Cortex of kidney (tissue), 1 donor: ENCODE measurements around the gene SP140.
"Not testable (repeated sequence)": the region's sequence is repeated elsewhere in the genome, so short reads cannot be mapped to it uniquely, and the experiment has no call there.

Source experiments
- DNase-seq: peaks from one replicate; lab custom pipeline; 2025; lab: John Stamatoyannopoulos, UW

Gene SP140

DNA sequence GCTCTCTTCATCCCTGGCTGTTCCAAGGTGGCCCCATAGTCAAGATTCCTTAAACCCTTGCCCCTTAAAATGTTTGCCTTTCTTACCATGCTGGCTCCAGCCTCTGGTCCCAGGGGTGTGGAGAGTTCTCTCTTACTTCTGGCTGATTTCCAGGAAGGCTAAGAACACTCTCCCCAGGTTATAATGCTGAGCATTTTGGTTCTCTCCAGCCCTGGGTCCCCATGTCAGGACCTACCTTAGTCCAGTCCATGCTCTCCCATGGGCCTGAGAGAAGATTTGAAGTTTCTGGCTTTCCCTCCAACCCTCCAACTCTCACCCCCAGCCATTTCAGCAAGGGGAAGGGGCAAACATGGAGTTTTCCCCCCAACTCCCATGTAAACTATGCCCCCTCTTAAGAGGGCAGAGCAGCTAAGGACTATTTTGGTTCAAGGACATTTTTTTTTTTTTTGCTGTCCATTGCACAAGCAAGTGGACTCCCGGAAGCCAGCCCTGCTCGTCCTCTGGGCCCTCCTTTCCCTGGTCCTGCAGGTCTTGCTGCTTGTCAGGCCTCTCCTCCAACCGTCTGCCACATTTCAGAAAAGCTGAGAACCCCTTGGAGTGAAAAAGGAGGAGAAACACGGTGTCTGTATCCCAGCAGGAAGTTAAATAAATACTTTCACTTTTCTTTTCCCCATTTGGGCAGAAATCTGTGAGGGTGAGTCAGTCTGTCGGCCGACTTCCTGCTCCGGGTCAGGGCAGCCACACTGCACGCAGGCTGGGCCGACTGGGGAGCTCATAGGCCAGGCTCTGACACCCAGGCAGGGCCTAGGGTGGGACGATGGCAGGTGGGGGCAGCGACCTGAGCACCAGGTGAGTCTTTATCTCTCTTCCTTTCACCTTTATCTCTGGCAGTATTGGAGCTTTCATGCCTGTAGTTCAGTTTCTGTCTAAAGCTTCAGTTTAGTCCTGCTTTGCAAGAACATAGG, 101.2 kb downstream of the SP140 start, which contains the start of gene SP140L:
TSS of gene SP140L (plus strand) at position 741 of the 965 bp plus-strand sequence. CDS start at position 818, 77 bp downstream.
- no peak for DNase-seq

DNA sequence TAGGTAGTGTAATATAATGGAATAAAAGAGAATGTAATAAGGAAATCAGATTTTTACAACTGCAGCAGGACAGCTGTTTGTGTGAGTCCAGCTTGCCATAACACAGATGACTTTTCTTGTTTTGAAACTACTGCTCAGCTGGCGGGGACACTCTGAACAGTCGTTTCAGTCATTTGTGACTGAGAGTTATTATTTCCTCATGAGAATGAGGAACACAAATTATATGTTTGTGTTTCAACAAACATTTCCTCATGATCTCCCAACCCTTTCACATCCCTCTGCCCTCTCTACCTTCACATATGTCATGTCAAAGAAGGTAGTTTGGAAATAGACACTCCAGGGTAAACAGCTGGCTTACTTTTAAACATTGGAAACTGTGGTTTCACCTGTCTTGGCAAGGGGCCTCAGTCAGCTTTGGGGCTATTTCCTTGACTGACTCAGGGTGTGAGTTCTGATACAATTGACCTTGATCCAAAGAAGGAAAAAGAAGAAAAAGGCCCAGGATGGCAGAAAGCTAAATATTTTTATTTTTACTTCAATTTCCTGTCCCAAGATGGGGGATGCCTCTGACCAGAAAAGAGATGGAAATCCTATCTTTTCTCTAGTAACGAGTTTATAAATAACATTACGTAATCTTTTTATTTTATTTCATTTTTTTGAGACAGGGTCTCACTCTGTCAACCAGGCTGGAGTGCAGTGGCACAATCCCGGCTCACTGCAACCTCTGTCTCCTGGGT, 102.0 kb downstream of the SP140 start:
- DNase-seq = no peak

GRCh38 chr2:230328155-230328458, 102.6 kb downstream of the SP140 start:
- DNase-seq = no peak

DNA sequence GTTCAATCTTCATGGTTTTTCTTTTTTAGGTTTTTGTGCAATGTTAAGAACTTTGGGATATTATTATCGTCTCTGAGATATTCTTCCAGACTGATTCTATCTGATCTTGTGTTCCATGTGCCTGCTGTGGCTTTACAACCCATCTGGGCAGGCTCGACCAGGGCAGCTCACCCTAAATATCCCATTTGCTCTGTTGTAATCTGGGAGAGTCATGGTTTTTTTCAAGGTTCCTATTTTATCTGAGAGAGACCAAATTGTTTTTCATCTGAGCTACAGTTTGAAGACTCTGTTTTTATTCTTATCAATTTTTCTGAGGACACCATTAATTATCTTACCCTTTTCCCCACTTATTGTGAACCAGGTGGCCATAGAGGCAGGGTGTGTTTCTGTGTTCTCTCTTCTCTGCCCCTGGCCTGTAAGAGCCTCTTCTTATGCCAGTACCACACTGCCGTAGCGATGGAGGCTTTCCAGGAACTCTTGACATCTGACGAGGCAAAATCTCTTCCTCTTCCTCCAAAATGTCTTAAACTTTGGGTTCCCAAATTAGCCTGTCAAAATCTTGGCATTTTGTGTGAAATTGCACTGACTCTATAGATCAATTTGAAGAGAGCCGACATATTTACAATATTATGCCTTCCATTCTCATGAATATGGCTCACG, 104.5 kb downstream of the SP140 start:
- no peak for DNase-seq

DNA sequence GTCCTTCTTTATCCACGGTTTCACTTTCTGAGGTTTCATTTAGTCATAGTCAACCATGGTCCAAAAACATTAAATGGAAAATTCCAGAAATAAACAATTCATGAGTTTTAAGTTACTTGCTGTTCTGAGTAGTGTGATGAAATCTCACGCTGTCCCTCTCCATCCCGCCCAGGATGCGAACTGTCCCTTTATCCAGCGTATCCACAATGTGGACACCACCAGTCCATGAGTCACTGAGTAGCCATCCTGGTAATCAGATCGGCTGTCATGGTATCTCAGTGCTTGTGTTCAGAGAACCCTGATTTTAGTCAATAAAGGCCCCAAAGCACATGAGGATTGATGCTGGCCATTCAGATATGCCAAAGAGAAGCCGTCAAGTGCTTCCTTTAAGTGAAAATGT, 105.2 kb downstream of the SP140 start:
- no peak for DNase-seq

DNA sequence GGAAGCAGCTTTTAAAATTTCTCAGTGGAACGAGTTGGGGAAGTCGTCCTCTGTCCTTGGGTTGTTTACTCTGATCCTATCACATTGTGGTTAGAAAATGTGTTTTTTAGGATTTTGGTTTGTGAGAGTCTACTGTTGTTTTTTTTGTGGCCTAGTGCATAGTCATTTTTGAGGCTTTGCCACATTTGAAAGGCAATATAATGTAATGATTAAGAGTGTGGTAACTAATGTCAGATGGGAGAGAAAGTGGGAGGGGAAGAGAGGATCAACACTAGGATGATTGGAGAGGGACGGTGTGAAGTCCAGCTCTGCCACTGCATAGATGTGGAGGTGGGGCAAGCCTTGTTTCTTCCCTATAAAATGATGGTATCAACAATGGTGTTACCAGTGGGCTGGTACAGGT, 109.9 kb downstream of the SP140 start:
- no peak for DNase-seq

DNA sequence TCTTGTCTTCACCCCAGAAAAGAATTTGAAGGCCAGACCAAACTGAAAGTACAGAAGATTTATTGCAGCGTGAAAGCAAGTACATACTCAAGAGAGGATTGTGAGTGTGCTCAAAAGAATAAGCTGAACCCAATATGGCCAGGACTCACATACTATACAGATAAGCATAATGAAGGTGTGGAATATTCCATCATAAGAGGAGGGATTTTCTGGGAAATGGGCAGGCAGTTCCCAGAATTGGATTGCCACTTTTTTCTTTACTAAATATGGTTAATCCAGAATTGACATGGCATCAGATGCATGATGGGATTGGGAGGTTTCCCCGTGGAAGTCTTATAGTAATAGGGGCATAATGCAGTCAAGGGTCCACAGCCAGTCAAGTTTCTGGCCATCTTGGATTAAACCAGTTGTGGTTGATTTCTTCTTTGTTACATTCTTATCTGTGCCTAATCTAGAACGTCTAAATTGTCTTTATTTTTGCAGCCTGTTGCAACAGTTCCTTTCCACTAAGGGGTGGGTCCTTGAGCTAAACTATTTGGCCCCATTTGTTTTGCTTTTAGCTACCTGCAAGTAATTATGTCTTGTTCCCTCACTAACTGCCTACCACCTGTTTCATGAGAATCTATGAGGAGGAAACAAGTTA, 110.4 kb downstream of the SP140 start:
- DNase-seq = no peak

- not testable (repeated sequence) for DNase-seq
Observed at GRCh38 chr2:230341936-230342528, 116.5 kb downstream of the SP140 start.

DNA sequence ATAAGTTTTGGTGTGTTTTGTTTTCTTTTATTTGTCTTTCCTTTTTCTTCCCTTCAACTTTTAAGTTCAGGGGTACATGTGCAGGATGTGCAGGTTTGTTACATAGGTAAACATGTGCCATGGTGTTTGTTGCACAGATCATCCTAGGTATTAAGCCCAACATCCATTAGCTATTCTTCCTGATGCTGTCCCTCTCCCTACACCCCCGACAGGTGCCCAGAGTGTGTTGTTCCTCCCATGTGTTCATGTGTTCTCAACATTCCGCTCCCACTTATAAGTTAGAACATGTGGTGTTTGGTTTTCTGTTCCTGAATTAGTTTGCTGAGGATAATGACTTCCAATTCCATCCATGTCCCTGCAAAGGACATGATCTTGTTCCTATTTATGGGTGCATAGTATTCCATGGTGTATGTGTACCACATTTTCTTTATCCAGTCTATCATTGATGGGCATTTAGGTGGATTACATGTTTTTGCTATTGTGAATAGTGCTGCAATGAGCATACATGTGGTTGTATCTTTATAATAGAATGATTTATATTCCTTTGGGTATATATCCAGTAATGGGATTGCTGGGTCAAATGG, 117.6 kb downstream of the SP140 start:
- DNase-seq = not testable (repeated sequence)

GRCh38 chr2:230343747-230344146, 118.2 kb downstream of the SP140 start:
- DNase-seq = no peak

- DNase-seq = no peak
Observed at GRCh38 chr2:230346465-230346864, 120.9 kb downstream of the SP140 start.

- no peak for DNase-seq
Observed at GRCh38 chr2:230346921-230347533, 121.5 kb downstream of the SP140 start.

DNA sequence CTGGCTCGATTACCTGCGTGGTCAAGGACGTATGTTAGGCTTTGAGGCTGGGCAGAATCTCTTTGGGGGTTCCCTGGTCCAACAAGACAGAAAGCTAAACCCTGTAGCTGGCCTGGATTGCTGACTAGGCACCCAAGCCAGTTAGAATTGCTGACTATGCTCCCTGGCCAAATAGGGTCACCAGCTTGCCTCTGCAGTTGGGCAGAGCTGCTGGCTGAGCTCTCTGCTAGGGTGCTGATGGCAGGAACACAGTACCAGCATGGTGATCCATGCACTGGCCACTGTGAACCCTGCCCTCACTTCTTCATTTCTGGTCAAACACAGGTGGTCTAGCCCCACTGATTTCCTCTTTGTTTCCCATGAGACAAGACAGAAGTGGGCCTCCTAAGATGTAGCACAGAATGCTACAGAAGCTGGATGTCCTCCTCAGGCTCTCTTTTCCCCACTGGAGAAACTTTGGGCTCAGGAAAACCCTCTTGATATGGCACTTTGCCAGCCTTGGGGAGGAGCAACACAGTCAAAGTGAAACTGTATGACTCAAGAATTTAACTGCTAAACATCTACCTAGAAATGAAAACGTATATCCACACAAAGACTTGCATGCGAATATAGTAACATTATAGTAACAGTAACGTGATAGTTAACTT, 122.2 kb downstream of the SP140 start:
- no peak for DNase-seq

- DNase-seq = no peak
Observed at GRCh38 chr2:230348787-230349186, 123.3 kb downstream of the SP140 start.

GRCh38 chr2:230356084-230356483, 130.5 kb downstream of the SP140 start:
- no peak for DNase-seq

DNA sequence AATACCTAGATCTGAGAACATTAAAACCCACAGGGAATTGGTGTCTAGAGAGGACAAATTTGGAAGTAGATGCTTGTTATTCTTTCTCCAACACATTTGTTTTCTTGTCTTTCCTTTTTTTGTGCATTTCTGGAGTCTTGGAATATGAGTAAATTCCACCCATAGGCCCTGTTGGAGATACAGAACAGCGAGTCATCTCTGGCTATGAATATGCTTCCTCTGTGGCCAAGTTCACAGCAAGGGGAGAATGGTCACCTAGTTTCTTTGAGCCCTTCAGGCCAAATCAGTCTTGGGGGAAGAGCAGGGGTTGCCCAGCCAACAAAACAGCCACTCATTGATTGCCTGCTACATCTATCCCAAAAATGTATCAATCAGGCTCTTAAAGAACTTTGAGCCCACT, 132.8 kb downstream of the SP140 start:
- DNase-seq = no peak

- DNase-seq = no peak
Observed at GRCh38 chr2:230360028-230360427, 134.5 kb downstream of the SP140 start.

- DNase-seq = no peak
Observed at GRCh38 chr2:230362030-230362691, 136.6 kb downstream of the SP140 start.
